ENCODE measurements around the gene FBXO17. TPM values are rescaled to one million over a fixed set of nuclear protein-coding genes. Genes with fewer than 3 reads are reported as not detected.
A peak's percentile ranks its signal among the peaks of the same experiment; 100 is the strongest.

The FBXO17 gene
- total and polyA plus RNA-seq, 2 of the 13 experiments (the other 11 are each of a cell fraction or from before 2014, with no cell fraction given), result 22.1 to 58.7 TPM

- no peak for TF ChIP-seq DBP (CRISPR knock-in tag; IDR thresholded peaks at IDR 0.05; ENCODE audit: not compliant biosample characterization)
- TF ChIP-seq, protein P1, sequence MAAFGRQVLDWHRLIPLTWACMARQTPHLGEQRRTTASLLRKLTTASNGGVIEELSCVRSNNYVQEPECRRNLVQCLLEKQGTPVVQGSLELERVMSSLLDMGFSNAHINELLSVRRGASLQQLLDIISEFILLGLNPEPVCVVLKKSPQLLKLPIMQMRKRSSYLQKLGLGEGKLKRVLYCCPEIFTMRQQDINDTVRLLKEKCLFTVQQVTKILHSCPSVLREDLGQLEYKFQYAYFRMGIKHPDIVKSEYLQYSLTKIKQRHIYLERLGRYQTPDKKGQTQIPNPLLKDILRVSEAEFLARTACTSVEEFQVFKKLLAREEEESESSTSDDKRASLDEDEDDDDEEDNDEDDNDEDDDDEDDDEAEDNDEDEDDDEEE (CRISPR knock-in tag; IDR thresholded peaks at IDR 0.05), result no peak
- no peak for TF ChIP-seq GATA4 (IDR thresholded peaks at IDR 0.05; ENCODE audit: borderline replicate concordance, low read depth)
- TF ChIP-seq FOXJ3 (CRISPR knock-in tag; IDR thresholded peaks at IDR 0.05; ENCODE audit: borderline replicate concordance), result no peak; the same call in 1 of the 2 replicates
- 0 out of 2 replicates have a peak, but pooled peaks have one; percentile 19 for TF ChIP-seq RFXAP (CRISPR knock-in tag; IDR thresholded peaks at IDR 0.05; ENCODE audit: borderline replicate concordance)
- no peak for TF ChIP-seq ZNF660 (CRISPR knock-in tag; IDR thresholded peaks at IDR 0.05; ENCODE audit: borderline replicate concordance, low read depth)
- peak; percentile 56 for TF ChIP-seq TBL1XR1 (IDR thresholded peaks at IDR 0.05; ENCODE audit: borderline replicate concordance, low read length, partially characterized antibody)
- TF ChIP-seq SP4 (CRISPR knock-in tag; IDR thresholded peaks at IDR 0.05), result peak; percentile 71
- TF ChIP-seq, protein P2, sequence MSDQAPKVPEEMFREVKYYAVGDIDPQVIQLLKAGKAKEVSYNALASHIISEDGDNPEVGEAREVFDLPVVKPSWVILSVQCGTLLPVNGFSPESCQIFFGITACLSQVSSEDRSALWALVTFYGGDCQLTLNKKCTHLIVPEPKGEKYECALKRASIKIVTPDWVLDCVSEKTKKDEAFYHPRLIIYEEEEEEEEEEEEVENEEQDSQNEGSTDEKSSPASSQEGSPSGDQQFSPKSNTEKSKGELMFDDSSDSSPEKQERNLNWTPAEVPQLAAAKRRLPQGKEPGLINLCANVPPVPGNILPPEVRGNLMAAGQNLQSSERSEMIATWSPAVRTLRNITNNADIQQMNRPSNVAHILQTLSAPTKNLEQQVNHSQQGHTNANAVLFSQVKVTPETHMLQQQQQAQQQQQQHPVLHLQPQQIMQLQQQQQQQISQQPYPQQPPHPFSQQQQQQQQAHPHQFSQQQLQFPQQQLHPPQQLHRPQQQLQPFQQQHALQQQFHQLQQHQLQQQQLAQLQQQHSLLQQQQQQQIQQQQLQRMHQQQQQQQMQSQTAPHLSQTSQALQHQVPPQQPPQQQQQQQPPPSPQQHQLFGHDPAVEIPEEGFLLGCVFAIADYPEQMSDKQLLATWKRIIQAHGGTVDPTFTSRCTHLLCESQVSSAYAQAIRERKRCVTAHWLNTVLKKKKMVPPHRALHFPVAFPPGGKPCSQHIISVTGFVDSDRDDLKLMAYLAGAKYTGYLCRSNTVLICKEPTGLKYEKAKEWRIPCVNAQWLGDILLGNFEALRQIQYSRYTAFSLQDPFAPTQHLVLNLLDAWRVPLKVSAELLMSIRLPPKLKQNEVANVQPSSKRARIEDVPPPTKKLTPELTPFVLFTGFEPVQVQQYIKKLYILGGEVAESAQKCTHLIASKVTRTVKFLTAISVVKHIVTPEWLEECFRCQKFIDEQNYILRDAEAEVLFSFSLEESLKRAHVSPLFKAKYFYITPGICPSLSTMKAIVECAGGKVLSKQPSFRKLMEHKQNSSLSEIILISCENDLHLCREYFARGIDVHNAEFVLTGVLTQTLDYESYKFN (CRISPR knock-in tag; conservative IDR thresholded peaks at IDR 0.05), result no peak
- TF ChIP-seq ZNF556 (CRISPR knock-in tag; IDR thresholded peaks at IDR 0.05; ENCODE audit: borderline replicate concordance), result no peak
- TF ChIP-seq MTF1 (CRISPR knock-in tag; IDR thresholded peaks at IDR 0.05), result no peak
- TF ChIP-seq SSRP1 (CRISPR knock-in tag; IDR thresholded peaks at IDR 0.05), result no peak
- no peak for TF ChIP-seq SIX4 (CRISPR knock-in tag; IDR thresholded peaks at IDR 0.05)
- 0 out of 2 replicates have a peak, but pooled peaks have one; percentile 12 for TF ChIP-seq ZNF142 (CRISPR knock-in tag; IDR thresholded peaks at IDR 0.05)
These were observed 45.4 kb downstream of the FBXO17 start, which contains the start of gene SARS2 (continued) for GRCh38 chr19:38929929-38930775.
